Body of pancreas (tissue), 4 donors: Measurements from ENCODE around the gene CDK5RAP1.

ENCODE experiments used
- CTCF ChIP-seq, 7 experiments: fragments of 450-650 bp in 4 of 7; fragments of 200-600 bp in 3 of 7; sonication (generic) in 3 of 7; IDR thresholded peaks; one replicate each; pipeline ENCODE4 v1.5.1; 2016 to 2019; ENCODE audit warnings: antibody characterized with exemption in 7 of 7
- POLR2A ChIP-seq, 3 donors: fragments of 450-650 bp; IDR thresholded peaks; one replicate each; pipeline ENCODE4 v1.6.1; 2016; ENCODE audit warnings: antibody characterized with exemption in 3 of 3, mild to moderate bottlenecking in 2 of 3

GRCh38 chr20:33411242-33411641, 9.9 kb upstream of the CDK5RAP1 start:
- no peak for TF ChIP-seq CTCF (IDR thresholded peaks at IDR 0.05)
- no peak for TF ChIP-seq POLR2A (IDR thresholded peaks at IDR 0.05)
